Measurements from ENCODE around the gene ABCC2. TPM values are rescaled to one million over a fixed set of nuclear protein-coding genes. Genes with fewer than 3 reads are reported as not detected.
"Not testable (repeated sequence)": the region's sequence is repeated elsewhere in the genome, so short reads cannot be mapped to it uniquely, and the experiment has no call there.

ABCC2 gene
- total RNA-seq, 1 donor from 2014 or later, result 0.22 TPM

GRCh38 chr10:99883523-99883922 is 101.1 kb downstream of the ABCC2 start:
- DNase-seq, result no peak
- H3K4me1 ChIP-seq, result peaks cover 8% of the 10 kb centered on the region
- intact Hi-C loops (cut with micrococcal nuclease), result no loop called here
- no peak for TF ChIP-seq CTCF (IDR thresholded peaks at IDR 0.05; ENCODE audit: borderline replicate concordance)
- no peak overlapping the region for H3K4me3 ChIP-seq
- no peaks in the 10 kb centered on the region for H3K9me3 ChIP-seq (replicated peaks)
- H3K27ac ChIP-seq (replicated peaks), result no peak overlapping the region
- peaks cover 100% of the 10 kb centered on the region for H3K36me3 ChIP-seq
- no peaks in the 10 kb centered on the region for H3K27me3 ChIP-seq (ENCODE audit: low read depth)

GRCh38 chr10:99888622-99889021 is 106.2 kb downstream of the ABCC2 start:
- Histone ChIP-seq H3K27me3 (ENCODE audit: low read depth) (no peaks in the 10 kb centered on the region), H3K27ac (replicated peaks) (no peak overlapping the region), H3K36me3 (peaks cover 79% of the 10 kb centered on the region), H3K4me1 (no peaks in the 10 kb centered on the region), H3K4me3 (no peak overlapping the region), H3K9me3 (replicated peaks) (no peaks in the 10 kb centered on the region)
- no peak for TF ChIP-seq CTCF (IDR thresholded peaks at IDR 0.05; ENCODE audit: borderline replicate concordance)
- intact Hi-C loops (cut with micrococcal nuclease), result no loop called here
- DNase-seq, result no peak

- no peak for TF ChIP-seq CTCF (IDR thresholded peaks at IDR 0.05; ENCODE audit: borderline replicate concordance)
- Histone ChIP-seq H3K27me3 (ENCODE audit: low read depth) (no peaks in the 10 kb centered on the region), H3K4me3 (no peak overlapping the region), H3K36me3 (peaks cover 81% of the 10 kb centered on the region), H3K27ac (replicated peaks) (no peak overlapping the region), H3K9me3 (replicated peaks) (no peaks in the 10 kb centered on the region), H3K4me1 (no peaks in the 10 kb centered on the region)
- intact Hi-C loops (cut with micrococcal nuclease), result no loop called here
- DNase-seq, result no peak
Measured at GRCh38 chr10:99894613-99895012, 112.2 kb downstream of the ABCC2 start.

DNA sequence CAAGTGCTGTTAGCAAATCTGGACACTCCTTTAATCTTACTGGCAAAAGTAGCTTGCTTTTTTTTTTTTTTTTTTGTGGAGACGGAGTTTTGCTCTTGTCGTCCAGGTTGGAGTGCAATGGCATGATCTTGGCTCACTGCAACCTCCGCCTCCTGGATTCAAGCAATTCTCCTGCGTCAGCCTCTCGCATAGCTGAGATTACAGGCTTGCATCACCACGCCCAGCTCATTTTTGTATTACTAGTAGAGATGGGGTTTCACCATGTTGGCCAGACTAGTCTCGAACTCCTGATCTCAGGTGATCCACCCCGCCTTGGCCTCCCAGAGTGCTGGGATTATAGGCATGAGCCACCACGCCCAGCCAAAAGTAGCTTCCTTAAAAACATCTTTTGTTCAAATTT is 112.6 kb downstream of the ABCC2 start:
- intact Hi-C loops (cut with micrococcal nuclease), result not testable (repeated sequence)
- peaks cover 83% of the 10 kb centered on the region for H3K36me3 ChIP-seq

GRCh38 chr10:99895867-99896266 is 113.4 kb downstream of the ABCC2 start:
- Histone ChIP-seq H3K27me3 (ENCODE audit: low read depth) (no peaks in the 10 kb centered on the region), H3K27ac (replicated peaks) (no peak overlapping the region), H3K4me3 (no peak overlapping the region), H3K36me3 (peaks cover 83% of the 10 kb centered on the region), H3K4me1 (no peaks in the 10 kb centered on the region), H3K9me3 (replicated peaks) (no peaks in the 10 kb centered on the region)
- intact Hi-C loops (cut with micrococcal nuclease), result no loop called here
- TF ChIP-seq CTCF (IDR thresholded peaks at IDR 0.05; ENCODE audit: borderline replicate concordance), result no peak
- no peak for DNase-seq

More for the DNA sequence above, 112.6 kb downstream of the ABCC2 start:
- DNase-seq; H3K4me1 ChIP-seq; H3K9me3 ChIP-seq (replicated peaks); H3K4me3 ChIP-seq; H3K27ac ChIP-seq (replicated peaks); H3K27me3 ChIP-seq (ENCODE audit: low read depth): not testable (repeated sequence)

Other genes starting within 250 kb of the ABCC2 start
- gene NKX2-3, start 249.7 kb upstream of the ABCC2 start, total RNA-seq, result not detected
- gene SLC25A28, start 162.2 kb upstream of the ABCC2 start, total RNA-seq, result 41.2 TPM
- gene ENTPD7, start 123.1 kb upstream of the ABCC2 start, total RNA-seq, result 2.9 TPM
- 39.6 TPM for gene COX15, start 50.5 kb upstream of the ABCC2 start, total RNA-seq
- 41.0 TPM for gene CUTC, start 50.4 kb upstream of the ABCC2 start, total RNA-seq
- gene DNMBP, start 227.3 kb downstream of the ABCC2 start, total RNA-seq, result 7.7 TPM

Data from left ventricle myocardium inferior (tissue), 1 donor.